HepG2 (cell line): ENCODE measurements around the gene FUT8. TPM values are rescaled to one million over a fixed set of nuclear protein-coding genes. Genes with fewer than 3 reads are reported as not detected.

ENCODE experiments used
- DNMT1 ChIP-seq: sonication (generic); formaldehyde crosslinking; IDR thresholded peaks from 2 replicates; pipeline ENCODE4 v1.5.1; 2020; ENCODE audit warnings: mild to moderate bottlenecking, missing genetic modification reagents
- MBNL3 ChIP-seq: fragments of 250-450 bp; sonication (Bioruptor Pico); conservative IDR thresholded peaks from 2 replicates; pipeline ENCODE4 v1.8.0; 2022; ENCODE audit warnings: mild to moderate bottlenecking, inconsistent platforms
- MTA1 ChIP-seq: sonication (generic); formaldehyde crosslinking; IDR thresholded peaks from 2 replicates; pipeline ENCODE4 v1.4.0; 2020; ENCODE audit warnings: missing genetic modification reagents, mild to moderate bottlenecking, borderline replicate concordance
- MXI1 ChIP-seq: IDR thresholded peaks from 3 replicates; pipeline ENCODE4 v1.6.1; 2012; ENCODE audit warnings: low read depth, low read length, inconsistent platforms, borderline replicate concordance
- PLSCR1 ChIP-seq: sonication (generic); formaldehyde crosslinking; IDR thresholded peaks from 2 replicates; pipeline ENCODE4 v1.5.0; 2020; ENCODE audit warnings: missing genetic modification reagents, mild to moderate bottlenecking, borderline replicate concordance
- RORA ChIP-seq: sonication (generic); formaldehyde crosslinking; IDR thresholded peaks from 2 replicates; pipeline ENCODE4 v1.5.0; 2020; ENCODE audit warnings: mild to moderate bottlenecking, missing genetic modification reagents, moderate library complexity
- SMAD9 ChIP-seq: sonication (generic); formaldehyde crosslinking; IDR thresholded peaks from 2 replicates; pipeline ENCODE4 v1.5.1; 2020; ENCODE audit warnings: mild to moderate bottlenecking, missing genetic modification reagents
- SMARCC2 ChIP-seq: fragments of 450-650 bp; IDR thresholded peaks from 2 replicates; pipeline ENCODE4 v1.6.1; 2017; ENCODE audit warnings: antibody characterized with exemption, mild to moderate bottlenecking
- SMC3 ChIP-seq: IDR thresholded peaks from 2 replicates; pipeline ENCODE4 v1.6.1; 2011; ENCODE audit warnings: low read length, improper control_type of control experiment
- SUZ12 ChIP-seq: fragments of 150-350 bp; IDR thresholded peaks from 2 replicates; pipeline ENCODE4 v1.6.1; 2014; ENCODE audit warnings: low read depth, low read length
- SYNCRIP ChIP-seq: fragments of 200-400 bp; formaldehyde crosslinking; IDR thresholded peaks from 2 replicates; pipeline ENCODE4 v1.6.1; 2018; ENCODE audit warnings: mild to moderate bottlenecking, low read depth, low read length; ENCODE audit not compliant: insufficient read depth
- TARDBP ChIP-seq: sonication (generic); formaldehyde crosslinking; IDR thresholded peaks from 2 replicates; pipeline ENCODE4 v1.8.0; 2022; ENCODE audit warnings: mild to moderate bottlenecking, missing genetic modification reagents
- TFDP2 ChIP-seq: sonication (generic); formaldehyde crosslinking; IDR thresholded peaks from 2 replicates; pipeline ENCODE4 v1.4.0; 2020; ENCODE audit warnings: missing genetic modification reagents
- XBP1 ChIP-seq: sonication (generic); formaldehyde crosslinking; IDR thresholded peaks from 2 replicates; pipeline ENCODE4 v1.5.0; 2020; ENCODE audit warnings: missing genetic modification reagents
- ZBTB20 ChIP-seq: sonication (generic); formaldehyde crosslinking; IDR thresholded peaks from 2 replicates; pipeline ENCODE4 v1.8.1; 2023; ENCODE audit warnings: missing genetic modification reagents, low read depth, mild to moderate bottlenecking, borderline replicate concordance
- ZMAT3 ChIP-seq: sonication (generic); formaldehyde crosslinking; conservative IDR thresholded peaks from 2 replicates; pipeline ENCODE4 v1.7.0; 2021; ENCODE audit warnings: missing genetic modification reagents
- ZNF264 ChIP-seq: sonication (generic); formaldehyde crosslinking; IDR thresholded peaks from 2 replicates; pipeline ENCODE4 v1.4.0; 2020; ENCODE audit warnings: missing genetic modification reagents
- ZNF549 ChIP-seq: sonication (generic); formaldehyde crosslinking; IDR thresholded peaks from 2 replicates; pipeline ENCODE4 v1.5.0; 2020; ENCODE audit warnings: missing genetic modification reagents
- ZNF577 ChIP-seq: sonication (generic); formaldehyde crosslinking; IDR thresholded peaks from 2 replicates; pipeline ENCODE4 v1.4.0; 2020; ENCODE audit warnings: mild to moderate bottlenecking, low read depth, missing genetic modification reagents, borderline replicate concordance
- ZNF672 ChIP-seq: sonication (generic); formaldehyde crosslinking; IDR thresholded peaks from 2 replicates; pipeline ENCODE4 v1.8.1; 2022; ENCODE audit warnings: missing genetic modification reagents
- ZNF782 ChIP-seq: sonication (generic); formaldehyde crosslinking; IDR thresholded peaks from 2 replicates; pipeline ENCODE4 v1.4.0; 2020; ENCODE audit warnings: missing genetic modification reagents, mild to moderate bottlenecking, borderline replicate concordance
- ZSCAN25 ChIP-seq: sonication (generic); formaldehyde crosslinking; IDR thresholded peaks from 2 replicates; pipeline ENCODE4 v1.8.0; 2022; ENCODE audit warnings: mild to moderate bottlenecking, missing genetic modification reagents
- polyA plus RNA-seq, 8 experiments: library from polyadenylated mRNA; depleted of rRNA in 3 of 8; stranded (reverse) in 7 of 8; unstranded in 1 of 8; fragments of >200 nt; fragmentation: Illumina TruSeq in 4 of 8; extraction: Trizol in 4 of 8; gene quantifications; 2 replicates each; pipeline versions ENCODE4 v1.2.1 to v1.2.3, GENCODE V29; 2011 to 2016; ENCODE audit warnings: low read depth in 4 of 8, missing spikeins in 1 of 8, mixed read lengths in 1 of 8; ENCODE audit not compliant: insufficient read depth in 1 of 8
- total RNA-seq, 5 experiments: library from RNA; depleted of rRNA; stranded (reverse); fragments of >200 nt; fragmentation: Illumina TruSeq; extraction: Trizol; gene quantifications; 2 replicates each; pipeline ENCODE4 v1.2.3, GENCODE V29; 2016; ENCODE audit warnings: low read depth in 1 of 5
- TF ChIP-seq, protein P1 (sequence below): sonication (generic); formaldehyde crosslinking; IDR thresholded peaks from 2 replicates; pipeline ENCODE4 v1.5.0; 2020; ENCODE audit warnings: mild to moderate bottlenecking, missing genetic modification reagents
- TF ChIP-seq, protein P2 (sequence below): sonication (generic); formaldehyde crosslinking; IDR thresholded peaks from 2 replicates; pipeline ENCODE4 v1.4.0; 2020; ENCODE audit warnings: missing genetic modification reagents, mild to moderate bottlenecking, borderline replicate concordance
- TF ChIP-seq, protein P3 (sequence below): sonication (generic); formaldehyde crosslinking; IDR thresholded peaks from 2 replicates; pipeline ENCODE4 v1.5.1; 2020; ENCODE audit warnings: missing genetic modification reagents, mild to moderate bottlenecking, borderline replicate concordance

Gene FUT8
- total and polyA plus RNA-seq, 2 of the 13 experiments (the other 11 are each of a cell fraction or from before 2014, with no cell fraction given), result 9.3 to 17.5 TPM

DNA sequence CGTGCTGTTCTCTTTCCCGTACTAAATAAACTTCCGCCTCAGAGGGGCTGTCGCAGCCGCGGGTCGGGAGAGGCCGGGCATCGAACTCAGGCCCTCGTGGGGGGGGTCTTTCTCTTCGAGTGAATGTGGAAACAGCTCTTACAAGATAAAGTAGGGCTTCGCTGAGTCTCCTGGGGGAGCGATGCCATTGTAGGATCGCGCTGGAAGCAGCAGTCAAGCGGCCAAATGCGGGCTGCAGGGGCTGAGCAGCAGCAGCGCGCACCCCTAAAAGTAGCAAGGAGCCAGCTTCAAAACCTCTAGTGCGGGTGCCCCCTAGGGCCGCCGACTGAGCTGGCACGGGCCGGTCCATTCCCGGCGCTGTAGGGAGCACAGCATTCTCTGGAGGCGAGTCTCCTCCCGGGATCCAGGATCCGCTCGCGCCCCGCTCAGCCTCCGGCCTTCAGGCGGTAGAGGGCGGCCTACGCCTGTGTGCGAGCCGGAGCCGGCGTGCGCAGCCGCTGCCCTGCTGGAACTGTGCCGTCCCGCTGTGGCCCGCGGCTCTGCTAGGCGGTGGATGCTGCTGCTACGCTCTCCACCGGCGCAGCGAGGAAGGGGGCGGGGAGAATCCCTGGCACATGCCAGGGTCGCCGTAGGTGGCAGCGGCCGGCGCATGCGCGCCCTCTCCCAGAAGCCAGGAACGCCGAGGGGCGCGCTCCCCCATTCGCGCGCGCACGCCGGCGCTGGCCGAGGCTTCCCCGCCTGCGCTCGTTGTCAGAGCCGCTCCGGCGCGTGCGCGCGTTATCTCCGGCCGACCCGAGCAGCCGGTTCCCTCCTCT lies at the start of gene FUT8 (continued):
- TF ChIP-seq ZSCAN25 (CRISPR knock-in tag), result peak; percentile 62; the same call in 1 of the 2 replicates
- peak; percentile 87 for TF ChIP-seq ZNF264 (CRISPR knock-in tag)
- TF ChIP-seq XBP1 (CRISPR knock-in tag), result no peak
- no peak for TF ChIP-seq DNMT1 (CRISPR knock-in tag)
- TF ChIP-seq SMC3, result peak; percentile 22; the same call in 1 of the 2 replicates
- TF ChIP-seq SMARCC2, result no peak
- TF ChIP-seq ZBTB20 (CRISPR knock-in tag), result peak; percentile 41; the same call in 1 of the 2 replicates
- no peak for TF ChIP-seq ZNF549
- TF ChIP-seq ZNF577 (CRISPR knock-in tag), result no peak
- no peak for TF ChIP-seq SUZ12
- TF ChIP-seq ZMAT3, result no peak; the same call in 1 of the 2 replicates
- no peak for TF ChIP-seq ZNF782 (CRISPR knock-in tag)
- peak; percentile 61; the same call in 1 of the 2 replicates for TF ChIP-seq TARDBP (CRISPR knock-in tag)
- no peak for TF ChIP-seq ZNF672
- TF ChIP-seq, protein P1, sequence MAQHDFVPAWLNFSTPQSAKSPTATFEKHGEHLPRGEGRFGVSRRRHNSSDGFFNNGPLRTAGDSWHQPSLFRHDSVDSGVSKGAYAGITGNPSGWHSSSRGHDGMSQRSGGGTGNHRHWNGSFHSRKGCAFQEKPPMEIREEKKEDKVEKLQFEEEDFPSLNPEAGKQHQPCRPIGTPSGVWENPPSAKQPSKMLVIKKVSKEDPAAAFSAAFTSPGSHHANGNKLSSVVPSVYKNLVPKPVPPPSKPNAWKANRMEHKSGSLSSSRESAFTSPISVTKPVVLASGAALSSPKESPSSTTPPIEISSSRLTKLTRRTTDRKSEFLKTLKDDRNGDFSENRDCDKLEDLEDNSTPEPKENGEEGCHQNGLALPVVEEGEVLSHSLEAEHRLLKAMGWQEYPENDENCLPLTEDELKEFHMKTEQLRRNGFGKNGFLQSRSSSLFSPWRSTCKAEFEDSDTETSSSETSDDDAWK (CRISPR knock-in tag), result no peak
- TF ChIP-seq RORA (CRISPR knock-in tag), result no peak
- peak; percentile 72 for TF ChIP-seq TFDP2
- TF ChIP-seq MTA1 (CRISPR knock-in tag), result no peak
- no peak; the same call in 2 of the 3 replicates for TF ChIP-seq MXI1
- no peak for TF ChIP-seq MBNL3 (CRISPR knock-in tag)
- no peak for TF ChIP-seq SYNCRIP
- no peak for TF ChIP-seq PLSCR1
- TF ChIP-seq, protein P2, sequence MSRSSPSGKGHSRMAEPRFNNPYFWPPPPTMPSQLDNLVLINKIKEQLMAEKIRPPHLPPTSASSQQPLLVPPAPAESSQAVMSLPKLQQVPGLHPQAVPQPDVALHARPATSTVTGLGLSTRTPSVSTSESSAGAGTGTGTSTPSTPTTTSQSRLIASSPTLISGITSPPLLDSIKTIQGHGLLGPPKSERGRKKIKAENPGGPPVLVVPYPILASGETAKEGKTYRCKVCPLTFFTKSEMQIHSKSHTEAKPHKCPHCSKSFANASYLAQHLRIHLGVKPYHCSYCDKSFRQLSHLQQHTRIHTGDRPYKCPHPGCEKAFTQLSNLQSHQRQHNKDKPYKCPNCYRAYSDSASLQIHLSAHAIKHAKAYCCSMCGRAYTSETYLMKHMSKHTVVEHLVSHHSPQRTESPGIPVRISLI (CRISPR knock-in tag), result 0 out of 2 replicates have a peak, but pooled peaks have one; percentile 37
- no peak for TF ChIP-seq SMAD9 (CRISPR knock-in tag)
- TF ChIP-seq, protein P3, sequence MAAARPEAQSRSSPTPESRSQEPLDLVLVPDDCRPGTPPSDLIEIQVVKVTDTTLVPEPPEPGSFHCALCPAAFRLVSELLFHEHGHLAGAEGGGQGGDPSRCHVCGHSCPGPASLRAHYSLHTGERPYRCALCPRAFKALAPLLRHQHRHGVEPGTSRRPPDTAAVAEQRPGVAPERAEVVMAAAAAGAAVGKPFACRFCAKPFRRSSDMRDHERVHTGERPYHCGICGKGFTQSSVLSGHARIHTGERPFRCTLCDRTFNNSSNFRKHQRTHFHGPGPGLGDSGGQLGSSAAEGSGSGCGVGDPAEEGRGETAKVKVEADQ (CRISPR knock-in tag), result no peak
